RCC 7860 (cell line): ENCODE data around the gene POTEF.
A peak's percentile ranks its signal among the peaks of the same experiment; 100 is the strongest.
"Not testable (repeated sequence)": the region's sequence is repeated elsewhere in the genome, so short reads cannot be mapped to it uniquely, and the experiment has no call there.

Experiments
- DNase-seq: peaks from one replicate; pipeline ENCODE4 v3.0.0-alpha.2; 2015; ENCODE audit warnings: low spot score
- FAIRE-seq: peaks from 2 replicates; lab custom pipeline; 2012; peaks lifted over from hg19 to GRCh38; lab: Jason Lieb, UNC

Gene POTEF

DNA sequence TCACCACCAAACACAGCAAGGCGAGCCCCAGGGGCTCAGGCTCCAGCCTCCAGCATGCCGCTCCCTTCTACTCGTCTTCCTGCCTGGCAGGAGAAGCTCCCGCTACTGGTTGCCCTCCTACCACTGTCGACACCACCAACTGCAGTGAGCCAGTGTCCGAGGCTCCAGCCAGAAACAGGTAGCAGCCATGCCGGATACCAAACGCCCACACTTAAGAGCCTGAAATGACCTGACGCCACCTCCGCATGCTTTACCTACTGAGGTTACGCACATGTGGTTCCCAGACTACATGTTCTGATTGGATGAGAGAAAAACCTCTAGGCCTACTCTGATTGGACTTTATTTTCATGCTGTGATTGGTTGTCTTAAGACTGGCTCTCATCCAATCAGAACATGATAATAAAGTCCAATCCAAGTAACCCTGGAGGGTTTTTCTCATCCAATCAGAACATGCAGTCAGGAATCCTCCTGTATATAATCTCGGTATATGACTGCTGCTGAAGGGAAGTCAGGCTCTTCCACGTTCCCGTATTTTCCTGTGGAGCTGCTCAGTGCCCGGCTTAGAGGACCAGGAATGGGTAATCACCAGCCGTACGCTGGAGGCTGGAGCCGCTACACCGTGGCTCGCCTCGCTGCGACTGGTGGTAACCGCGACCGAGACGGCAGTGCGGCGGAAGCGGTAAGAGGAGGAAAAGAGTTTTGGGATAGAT, at the start of gene POTEF:
Gene POTEF (minus strand): TSS at position 103 of the 710 bp plus-strand sequence. CDS start 8,707 bp downstream, outside the sequence.
- DNase-seq, FAIRE-seq: not testable (repeated sequence)

DNA sequence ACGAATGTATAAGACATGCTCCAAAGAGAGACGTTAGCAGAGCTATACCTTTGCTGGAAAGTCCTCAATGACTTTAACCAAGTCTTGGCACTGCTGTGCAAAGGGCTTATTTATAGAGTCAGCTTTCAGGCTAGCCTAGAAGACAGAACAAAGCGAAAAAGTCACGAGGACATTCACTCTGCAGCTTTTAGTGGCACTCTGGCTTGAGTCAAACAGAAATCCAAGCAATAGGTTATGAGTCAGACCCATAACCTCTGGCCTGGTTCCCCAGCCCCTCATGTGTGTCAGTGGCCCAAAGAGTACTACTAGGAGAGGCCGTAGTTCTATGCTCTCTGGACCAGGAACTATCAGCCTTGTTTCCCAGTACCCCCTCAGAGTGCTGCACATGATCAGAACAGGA, 45.8 kb upstream of the POTEF start:
- FAIRE-seq: peak; percentile 16
- DNase-seq: not testable (repeated sequence)

DNA sequence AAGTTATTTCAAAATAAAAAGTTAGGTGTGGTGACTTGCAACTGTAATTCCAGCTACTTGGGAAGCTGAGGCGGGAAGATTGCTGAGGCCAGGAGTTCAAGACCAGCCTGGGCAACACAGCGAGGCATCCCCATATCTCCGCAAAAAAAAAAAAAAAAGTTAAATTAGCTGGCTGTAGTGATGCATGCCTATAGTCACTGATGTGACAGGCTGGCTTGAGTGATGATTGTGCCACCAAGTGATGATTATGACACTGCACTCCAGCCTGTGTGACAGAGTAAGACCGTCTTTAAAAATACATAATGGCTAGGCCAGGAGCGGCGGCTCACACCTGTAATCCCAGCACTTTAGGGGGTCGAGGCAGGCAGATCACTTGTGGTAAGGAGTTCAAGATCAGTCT, 40.9 kb upstream of the POTEF start:
- FAIRE-seq (no peak), DNase-seq (no peak)

DNA sequence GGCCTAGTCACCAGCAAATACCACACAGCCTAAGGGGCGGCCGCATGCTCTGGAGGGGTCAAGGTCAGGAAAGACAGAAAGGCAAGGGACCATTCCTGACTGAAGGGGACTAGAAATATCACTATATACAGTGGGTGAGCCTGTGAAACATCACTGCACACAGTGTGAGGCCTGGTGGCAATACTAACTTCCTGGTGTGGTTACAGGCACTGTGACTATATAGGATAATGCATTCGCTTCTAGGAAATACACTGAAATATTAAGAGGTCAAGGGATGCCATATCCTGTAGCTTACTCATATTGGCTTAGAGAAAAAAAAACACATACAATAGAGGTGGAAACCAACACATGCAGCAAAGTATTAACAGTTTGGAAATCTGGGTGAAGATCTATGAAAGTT, 40.1 kb upstream of the POTEF start:
- not testable (repeated sequence) for FAIRE-seq, DNase-seq

DNA sequence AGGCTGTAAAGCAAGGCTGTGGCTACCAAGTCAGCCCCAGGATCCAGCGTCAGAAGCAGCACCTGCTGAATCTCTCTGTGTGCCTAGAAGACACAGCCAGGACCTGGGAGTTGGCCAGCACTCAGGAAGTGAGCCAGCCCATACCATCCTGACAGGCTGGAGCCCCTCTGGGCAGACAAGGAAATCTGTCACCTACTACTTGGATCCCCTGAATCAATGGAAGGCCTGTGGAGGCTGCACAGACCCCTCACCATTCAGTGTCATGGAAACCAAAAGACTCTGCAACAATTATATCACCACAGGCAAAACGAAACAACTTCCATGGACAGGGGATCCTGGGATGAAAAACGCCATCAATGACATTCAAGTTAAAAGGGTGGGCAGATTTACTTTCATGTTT, 37.6 kb upstream of the POTEF start:
- FAIRE-seq, DNase-seq: not testable (repeated sequence)

DNA sequence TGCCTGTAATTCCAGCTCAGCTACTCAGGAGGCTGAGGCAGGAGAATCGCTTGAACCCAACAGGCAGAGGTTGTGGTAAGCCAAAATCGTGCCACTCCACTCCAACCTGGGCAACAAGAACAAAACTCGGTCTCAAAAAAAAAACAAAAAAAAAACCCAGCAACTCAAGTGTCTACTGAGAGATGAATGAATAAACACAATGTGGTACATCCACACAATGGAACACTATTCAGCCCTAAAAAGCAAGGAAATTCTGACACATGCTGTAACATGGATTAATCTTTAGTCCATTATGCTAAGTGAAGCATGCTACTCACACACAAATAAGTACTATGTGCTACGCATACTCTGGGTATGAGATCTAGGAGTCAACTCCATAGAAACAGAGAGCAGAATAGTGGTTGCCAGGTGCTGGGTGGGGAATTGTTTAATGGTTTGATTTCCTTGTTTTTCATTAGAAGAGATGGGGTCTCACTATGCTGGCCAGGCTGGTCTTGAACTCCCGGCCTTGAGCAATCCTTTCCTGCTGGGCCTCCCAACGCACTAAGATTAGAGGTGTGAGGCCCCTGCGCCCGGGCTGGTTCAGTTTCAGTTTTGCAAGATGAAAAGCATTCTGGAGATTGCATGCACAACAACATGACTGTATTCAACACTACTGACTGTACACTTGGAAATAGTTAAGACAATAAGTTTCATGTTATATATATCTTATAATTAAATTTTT, 36.4 kb upstream of the POTEF start:
- DNase-seq (no peak), FAIRE-seq (no peak)

DNA sequence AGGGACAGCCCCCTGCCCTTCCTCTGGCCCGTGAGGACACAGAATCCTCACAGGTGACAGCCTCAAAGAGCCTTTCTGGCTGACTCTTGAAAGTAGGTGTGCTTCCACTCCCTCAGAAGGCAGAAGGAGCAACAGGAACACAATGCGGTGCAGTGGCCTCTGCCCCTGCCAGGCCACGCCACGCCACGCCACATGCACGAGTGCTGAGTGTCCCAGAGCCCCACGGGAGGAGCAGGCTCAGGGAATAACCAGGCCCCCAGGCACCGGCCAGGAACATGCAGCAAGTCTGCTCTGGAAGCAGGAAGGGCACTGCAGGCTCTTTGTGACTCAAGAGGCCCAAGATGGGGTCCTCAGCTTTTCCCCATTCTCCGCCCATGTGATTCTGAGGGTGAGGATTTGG, 33.9 kb upstream of the POTEF start:
- no peak for FAIRE-seq
- DNase-seq: no peak

DNA sequence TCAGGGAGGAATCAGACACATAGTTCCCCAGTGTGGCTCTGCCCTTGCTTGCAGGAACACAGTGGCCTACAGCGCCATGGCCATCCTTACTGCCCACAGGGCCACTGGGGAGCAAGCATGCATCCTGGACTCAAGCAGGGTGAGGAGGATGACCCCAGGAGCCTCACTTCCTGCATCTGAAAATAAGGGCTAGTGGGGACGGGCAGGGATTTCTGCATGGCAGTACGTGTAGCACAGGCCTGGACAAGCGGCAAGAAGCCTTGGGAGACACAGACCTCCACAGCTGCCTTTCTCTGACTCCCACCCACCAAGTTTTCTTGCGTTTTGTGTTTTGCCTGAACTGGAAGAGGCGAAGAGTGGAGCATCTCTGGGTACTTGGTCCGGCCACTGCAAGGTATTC, 33.5 kb upstream of the POTEF start:
- not testable (repeated sequence) for DNase-seq, FAIRE-seq

DNA sequence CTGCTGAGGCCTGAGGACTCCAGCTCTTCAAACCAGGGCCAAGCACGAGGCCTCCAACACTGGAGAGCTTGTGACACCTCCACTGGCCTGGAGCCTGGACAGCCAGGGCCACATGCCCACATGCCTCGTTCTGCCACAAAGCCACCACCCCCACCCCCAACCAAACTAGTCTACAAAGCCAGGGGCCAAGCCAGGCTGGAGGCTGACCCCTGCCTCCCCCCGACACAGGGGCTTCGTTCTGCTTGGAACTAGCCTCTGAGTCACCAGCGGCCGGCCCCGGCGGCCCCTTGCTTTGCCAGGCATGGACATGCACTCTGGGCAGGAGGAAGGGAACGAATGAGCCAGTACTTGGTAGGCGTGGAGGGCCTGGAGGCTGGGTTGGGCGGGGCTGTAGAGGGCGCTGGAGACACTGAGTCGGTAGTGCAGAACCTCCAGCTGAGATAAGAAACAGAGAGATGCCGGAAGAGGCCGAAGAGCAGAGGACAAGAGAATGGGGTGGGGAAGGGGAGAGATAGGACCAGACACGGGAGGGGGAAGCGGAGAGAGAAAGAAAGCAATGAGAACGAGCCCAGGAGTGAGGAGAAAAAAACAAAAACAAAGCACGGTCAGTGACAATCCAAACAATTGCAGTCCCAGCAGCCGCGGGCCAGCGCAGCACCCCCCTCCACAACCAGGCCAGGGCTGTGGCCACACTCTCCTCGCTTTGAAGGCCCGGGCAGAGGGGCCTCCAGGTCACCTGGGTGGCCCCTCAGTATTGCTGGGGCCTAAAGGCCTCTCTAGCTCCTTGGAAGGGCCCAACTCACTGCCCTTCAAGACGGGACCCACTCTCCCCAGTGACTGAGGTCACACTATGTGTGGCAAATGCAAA, 32.0 kb upstream of the POTEF start:
- FAIRE-seq: peak; percentile 83

DNA sequence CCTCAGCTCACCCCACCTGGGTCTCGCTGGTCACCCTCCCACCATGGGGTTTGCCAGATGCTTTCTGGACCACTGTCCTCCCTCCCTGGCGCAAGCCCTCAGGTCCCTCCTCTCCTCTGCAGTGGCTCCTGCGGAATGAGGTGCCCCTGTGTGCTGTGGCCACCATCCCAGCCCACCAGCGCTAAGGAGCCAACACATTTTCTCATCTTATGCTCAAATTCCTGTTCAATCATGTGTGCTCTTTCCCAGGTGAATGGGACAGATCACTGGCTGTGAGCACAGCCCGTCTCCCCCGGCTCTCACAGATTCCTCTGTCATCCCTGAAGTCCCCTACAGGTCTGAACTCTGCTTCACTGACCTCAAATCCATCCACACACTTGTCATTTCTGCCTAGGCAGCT, 31.1 kb upstream of the POTEF start:
- peak; percentile 76 for FAIRE-seq
- peak; percentile 17 for DNase-seq

More for the DNA sequence above, 32.0 kb upstream of the POTEF start:
- DNase-seq: peak; percentile 71

DNA sequence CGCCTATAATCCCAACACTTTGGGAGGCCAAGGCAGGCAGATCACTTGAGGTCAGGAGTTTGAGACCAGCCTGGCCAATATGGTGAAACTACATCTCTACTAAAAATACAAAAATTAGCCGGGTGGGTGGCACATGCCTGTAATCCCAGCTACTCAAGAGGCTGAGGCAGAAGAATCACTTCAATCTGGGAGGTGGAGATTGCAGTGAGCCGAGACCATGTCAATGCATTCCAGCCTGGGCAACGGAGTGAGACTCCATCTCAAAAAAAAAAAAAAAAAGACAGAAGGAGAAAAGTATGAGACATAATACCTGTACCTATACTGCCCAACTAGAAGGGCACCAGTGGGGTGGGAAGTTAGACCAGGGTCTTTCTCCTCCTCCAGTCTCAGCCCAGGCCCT, 30.4 kb upstream of the POTEF start:
- not testable (repeated sequence) for DNase-seq, FAIRE-seq

DNA sequence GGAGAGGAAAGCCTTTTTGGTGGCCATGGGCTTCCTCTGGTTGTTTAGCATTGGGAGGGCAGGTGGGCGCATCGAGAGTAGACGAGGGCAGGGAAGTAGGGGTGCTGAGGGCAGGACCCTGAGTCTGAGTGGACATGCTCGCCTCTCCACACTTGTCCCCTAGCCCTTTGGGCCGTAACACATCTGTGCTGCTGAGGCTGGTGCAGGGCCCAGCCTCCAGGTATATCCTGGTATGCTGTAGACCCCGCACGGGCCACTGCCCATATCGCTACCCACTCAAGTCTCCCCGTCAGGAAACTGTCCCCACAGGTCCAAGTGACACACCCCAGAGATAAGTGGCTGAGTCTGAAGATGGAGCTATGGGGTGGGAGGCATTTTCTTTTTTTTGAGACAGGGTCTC, 29.6 kb upstream of the POTEF start:
- DNase-seq (no peak), FAIRE-seq (no peak)

DNA sequence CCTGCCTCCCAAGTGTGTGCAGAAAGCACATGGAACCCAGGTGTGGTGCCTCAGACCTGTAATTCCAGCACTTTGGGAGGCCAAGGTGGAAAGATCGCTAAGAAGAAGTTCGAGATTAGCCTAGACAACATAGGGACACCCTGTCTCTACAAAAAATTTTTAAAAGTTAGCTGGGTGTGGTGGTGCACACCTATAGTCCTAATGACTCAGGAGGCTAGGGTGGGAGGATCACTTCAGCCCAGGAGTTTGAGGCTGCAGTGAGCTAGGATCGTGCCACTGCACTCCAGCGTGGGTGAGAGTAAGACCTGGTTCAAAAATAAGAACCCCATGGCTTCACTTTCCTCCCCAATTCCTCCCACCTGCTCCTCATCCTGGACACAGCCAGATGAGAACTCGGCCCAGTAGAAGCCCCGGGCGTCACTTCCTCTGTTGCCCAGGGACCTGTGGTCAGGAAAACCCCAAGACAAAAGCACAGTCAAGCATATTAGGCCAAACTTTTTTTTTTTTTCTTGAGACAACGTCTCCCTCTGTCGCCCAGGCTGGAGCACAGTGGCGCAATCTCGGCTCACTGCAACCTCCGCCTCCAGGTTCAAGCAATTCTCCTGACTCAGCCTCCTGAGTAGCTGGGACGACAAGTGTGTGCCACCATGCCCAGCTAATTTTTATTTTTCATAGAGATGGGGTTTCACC, 28.9 kb upstream of the POTEF start:
- DNase-seq: peak; percentile 23
- not testable (repeated sequence) for FAIRE-seq

DNA sequence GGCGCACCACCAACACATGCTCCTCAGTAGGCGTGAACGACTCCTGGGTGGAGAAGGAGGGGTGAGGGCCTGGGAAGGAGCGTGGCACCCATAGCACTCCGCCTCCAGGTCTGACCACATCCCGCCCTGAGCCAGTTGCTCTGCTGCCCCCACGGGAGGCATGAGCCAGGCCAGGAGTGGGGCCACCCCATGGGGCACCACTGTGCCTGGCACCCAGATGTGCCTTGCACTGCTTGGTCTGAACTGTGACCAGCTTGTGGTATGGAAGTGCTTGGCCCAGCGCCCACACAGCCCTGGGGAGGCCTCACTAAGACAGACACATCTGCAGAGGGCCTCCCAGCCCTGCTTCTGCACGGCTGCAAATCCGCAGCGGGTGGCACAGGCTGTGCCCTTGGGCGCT, 28.3 kb upstream of the POTEF start:
- not testable (repeated sequence) for DNase-seq, FAIRE-seq

DNA sequence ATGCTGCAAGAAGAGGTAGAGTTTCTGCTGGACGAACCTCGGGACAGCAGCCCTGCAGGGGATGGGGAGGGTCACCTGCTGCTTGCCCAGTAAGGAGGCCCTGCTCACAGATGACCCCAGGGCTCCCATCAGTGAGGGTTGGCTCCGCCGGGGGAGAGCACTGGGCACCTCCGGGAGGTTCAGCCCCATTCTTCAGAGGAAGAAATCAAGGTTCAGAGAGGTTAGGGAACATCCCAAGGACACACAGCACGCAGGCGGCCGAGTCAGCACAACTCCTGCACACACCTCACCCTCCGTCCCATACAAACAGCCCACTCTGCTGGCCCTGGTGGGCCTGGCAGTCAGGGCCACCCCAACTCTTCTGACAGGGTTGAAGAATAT, 27.6 kb upstream of the POTEF start:
- no peak for DNase-seq
- no peak for FAIRE-seq

DNA sequence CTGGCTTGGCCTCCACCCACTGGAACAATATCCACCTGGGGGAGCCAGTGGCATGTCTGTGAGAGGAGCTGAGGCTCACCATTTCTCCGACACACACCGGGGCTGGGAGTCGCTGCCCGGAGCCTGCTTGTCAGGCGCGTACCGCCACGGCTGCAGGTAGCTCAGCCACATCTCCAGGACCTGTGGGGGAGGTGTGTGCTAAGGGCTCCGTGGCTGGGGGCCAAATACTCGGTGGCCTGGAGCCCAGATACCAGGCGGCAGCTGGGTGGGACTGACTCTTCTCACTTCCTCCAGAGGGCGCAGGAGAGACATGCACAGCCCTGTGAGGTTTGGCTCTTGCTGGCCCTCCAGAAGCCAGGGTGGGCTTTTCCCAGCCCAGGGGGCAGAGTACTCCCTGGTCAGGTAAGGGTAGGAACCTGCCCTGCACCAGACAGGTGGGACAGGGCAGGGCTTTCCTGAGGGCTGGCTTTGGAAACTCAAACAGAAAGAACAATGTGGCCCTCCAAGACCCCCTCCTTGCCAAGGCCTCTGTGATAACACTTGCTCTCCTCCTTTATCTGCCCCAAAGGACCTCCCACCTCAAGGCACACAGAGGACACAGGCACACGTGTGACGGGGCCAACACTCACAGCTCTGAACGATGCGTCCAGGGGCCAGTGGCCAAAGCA, 27.1 kb upstream of the POTEF start:
- FAIRE-seq: not testable (repeated sequence)
- DNase-seq: peak; percentile 20

DNA sequence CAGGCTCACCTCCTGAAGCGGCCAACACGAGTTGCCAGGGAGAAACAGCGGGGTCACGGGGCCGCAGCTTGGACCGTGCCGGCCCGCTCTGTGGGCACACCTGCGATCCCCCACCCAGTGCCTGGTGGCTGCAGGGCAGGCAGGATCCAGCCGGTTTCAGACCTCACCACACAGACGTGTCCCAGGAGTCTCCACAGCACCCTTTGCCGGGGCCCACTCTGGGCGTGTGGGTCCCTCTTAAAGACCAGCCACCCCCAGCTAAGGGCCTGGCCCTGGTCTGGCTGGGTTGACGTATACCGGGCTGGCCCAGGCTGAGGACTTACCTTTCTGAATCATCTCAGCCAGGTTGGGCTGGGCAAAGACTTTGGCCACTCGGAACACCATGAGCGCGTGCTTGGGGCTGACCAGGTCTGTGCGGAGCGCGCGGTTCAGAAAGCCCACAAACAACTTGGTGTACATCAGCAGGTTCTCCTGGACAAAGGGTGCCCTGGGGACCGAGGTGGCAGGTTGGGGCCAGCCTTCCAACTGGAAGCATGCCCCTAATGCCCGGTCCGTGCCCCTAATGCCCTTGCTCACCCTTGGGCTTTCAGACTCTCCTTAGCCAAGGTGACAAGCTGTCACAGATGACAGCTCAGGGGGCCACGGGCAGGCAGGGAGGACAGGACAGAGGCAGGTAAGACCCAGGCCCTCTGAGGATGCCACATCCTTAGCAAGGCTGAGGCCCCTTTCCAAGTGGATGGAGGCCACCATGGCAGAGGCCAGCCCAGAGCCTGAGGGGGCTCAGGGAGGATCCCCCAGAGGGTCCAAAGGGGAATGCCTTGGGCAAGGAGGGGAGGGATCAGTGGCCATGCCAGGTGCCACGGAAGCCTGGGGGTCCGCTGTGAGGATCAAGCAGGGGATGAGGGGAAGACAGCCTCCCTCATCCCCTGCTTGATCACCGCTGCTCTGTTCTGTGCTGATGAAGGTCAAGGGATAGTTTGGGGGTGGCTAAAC, 26.0 kb upstream of the POTEF start:
- DNase-seq: no peak
- no peak for FAIRE-seq

DNA sequence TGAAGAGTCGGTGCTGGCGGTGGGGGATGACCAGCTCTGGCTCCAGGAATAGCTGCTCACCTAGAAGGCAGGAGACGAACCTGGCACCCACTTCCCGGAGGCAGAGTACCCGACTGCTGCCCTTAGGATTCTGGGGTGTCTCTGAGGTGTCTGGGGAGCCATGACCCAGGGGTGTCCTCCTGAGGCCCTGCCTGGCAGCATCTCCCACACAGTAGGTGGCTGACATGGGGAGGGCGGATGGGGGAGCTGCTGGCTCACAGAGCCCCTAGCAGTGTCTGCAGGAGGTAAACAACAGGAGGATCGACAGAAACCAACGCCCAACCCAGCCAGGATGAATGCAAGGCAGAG, 25.4 kb upstream of the POTEF start:
- not testable (repeated sequence) for DNase-seq, FAIRE-seq
